CD4-positive, alpha-beta T cell treated with Interferon gamma for 1 hour (primary cell): ENCODE results near the gene DGKQ.
A peak's percentile ranks its signal among the peaks of the same experiment; 100 is the strongest.
"Not testable (repeated sequence)": the region's sequence is repeated elsewhere in the genome, so short reads cannot be mapped to it uniquely, and the experiment has no call there.

Experiments used
- DNase-seq: peaks from one replicate; pipeline ENCODE4 v3.0.0-alpha.2; 2020

Gene DGKQ

DNA sequence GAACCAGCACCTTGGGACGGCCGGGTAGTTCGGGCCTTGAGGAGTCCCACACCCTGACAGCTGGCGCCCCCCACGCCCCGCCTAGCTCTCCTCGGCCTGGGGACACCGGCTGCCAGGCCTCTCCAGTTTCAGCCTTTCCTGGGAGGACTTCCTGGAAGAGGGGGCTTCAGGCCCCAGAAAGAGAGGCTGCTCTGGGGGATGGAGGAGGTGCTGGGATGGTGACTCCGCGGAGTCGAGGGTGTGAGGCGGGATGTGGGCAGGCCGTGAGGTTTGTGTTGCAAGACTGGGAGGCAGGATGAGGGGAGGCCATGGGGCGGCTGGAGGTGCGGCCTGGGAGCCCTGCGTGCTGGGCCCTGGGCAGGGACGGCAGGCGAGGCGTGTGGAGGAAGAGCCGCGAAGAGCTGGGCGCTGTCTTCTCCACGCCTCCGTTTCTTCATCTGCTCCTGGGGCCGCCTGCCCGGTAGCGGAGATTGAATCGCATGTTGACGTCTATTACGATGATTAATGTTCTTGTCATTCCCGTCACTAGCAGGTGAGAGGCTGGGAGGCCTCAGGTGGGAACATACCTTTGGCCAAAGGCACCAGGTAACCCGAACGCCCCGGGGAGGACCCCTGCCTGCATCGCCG, 37.1 kb upstream of the DGKQ start:
- peak; percentile 69 for DNase-seq

DNA sequence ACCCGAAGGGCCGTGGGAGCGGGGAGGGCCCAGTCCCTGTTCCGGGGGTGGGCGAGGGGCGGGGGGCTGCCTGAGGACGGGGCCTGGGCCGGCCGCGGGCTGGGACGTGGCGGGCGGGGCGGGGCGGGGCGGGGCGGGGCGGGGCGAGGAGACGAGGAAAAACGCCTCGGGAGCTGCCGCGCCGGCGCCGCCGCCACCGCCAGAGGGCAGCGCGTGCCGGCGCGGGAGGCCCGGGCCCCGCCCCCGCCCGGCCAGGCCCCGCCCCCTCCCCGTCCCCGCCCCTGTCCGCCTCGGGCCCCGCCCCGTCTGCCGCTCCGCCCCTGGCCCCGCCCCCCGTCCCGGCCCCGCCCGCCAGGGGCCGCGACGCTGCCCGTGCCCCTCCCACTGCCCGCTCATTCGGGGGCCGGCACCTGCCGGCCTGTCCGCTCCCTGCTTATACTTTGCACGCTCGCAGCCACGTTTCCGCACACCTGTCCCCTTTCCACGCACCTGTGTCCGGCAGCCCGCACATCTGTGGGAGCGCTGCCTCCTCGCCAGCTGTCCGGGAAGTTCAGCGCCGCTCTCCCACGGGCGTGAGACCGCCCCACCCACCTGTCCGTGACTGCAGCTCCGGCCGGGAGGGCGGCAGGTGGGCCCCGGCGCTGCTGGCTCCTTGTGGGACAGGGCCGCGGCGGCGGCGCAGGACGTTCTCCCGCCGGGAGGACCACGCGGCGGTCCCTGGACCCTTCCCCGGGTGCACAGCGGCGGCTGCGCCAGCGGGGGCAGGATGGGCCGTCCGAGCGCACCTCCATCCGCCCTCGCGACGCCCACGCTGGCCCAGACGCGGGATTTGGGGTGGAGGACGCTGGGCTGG, 36.4 kb upstream of the DGKQ start:
- peak; percentile 53 for DNase-seq

DNA sequence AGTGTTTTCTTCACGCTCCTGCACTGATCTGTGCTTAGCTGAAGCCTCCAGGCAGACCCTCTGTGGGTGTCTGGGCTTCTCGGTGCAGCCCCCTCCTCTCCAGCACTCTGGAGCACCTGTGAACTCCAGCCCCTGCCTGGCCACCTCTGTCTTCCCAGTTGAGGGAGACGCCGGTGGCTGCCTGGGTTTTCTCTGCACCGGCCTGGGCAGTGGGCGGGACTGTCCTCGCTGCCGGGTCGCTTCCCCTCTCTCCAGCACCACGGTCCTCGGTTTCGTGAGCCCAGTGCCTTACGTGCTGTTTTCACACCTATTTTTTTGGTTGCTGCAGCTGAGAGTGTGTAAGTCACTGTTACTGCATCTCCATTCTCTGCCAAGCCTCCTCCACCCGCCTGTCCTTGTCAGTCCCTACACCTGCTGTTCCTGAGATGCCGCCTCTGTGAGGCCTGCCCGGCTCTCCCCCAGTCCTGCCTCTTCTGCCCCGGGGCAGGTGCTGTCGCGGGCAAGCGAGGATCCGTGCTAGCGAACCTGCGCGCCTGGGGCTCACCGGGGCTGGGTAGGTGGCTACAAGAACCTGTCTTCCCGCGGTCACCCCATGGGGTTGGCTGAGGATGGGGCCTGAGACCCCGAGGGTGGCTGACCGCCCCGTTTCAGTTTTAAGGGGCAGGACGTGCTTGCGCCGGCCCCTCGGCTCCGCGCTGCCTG, 35.6 kb upstream of the DGKQ start:
- DNase-seq = peak; percentile 21

GRCh38 chr4:1006856-1007255, 33.5 kb upstream of the DGKQ start:
- no peak for DNase-seq

DNA sequence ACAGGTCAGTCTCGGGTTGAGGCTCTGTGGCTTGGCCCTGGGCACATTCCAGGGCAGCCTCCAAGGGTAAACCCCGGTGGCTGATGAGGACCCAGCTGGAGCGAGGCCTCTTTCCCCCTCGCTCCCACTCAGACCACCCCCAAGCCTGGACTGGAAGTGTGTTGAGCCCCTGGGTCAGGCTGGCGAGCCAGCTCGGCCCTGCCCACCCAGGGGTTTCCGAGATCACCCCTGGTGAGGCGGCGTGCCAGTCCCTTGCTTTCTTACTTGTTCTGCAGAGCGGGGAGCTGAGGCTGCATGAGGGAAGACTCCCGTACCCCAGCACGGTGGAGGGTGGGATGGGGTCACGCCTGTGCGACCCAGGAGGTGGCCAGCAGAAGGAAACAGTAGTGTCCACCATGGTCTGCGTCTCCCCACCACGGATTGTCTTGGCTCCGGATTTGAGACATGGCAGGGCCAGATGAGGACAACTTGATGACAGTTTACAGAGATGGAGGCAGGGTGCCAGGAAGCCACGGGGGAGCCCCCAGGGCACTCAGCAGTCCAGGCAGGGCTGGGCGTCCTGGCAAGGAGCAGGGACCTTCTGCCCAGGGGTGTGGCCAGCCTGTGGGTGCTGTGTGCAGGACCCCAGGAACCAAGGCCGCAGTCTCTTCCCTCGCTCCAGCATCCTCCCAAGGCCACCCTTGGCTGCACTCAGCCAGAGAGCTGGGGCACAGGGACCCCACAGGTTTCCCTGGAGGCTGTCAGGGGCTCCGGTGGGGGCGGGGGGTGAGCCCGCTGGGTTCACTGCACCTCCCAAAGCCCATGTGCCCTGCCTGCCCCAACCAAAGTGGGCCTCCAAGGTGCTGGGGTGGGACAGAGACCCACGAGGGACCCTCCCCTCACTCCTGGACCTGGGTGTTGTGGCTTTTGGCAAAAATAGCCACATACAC, 31.5 kb upstream of the DGKQ start:
- no peak for DNase-seq

DNA sequence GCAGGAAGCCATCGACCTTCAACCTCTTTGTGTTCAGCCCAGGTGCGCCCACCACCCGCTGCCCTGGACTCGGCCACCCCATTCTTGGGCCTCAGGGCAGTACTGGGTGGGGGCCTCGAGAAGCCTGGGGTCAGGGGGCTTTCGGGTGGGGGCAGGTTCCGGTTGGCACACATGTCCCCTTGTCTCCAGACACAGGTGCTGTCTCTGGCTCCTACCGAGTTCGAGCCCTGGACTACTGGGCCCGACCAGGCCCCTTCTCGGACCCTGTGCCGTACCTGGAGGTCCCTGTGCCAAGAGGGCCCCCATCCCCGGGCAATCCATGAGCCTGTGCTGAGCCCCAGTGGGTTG, 30.7 kb upstream of the DGKQ start:
- DNase-seq = no peak

DNA sequence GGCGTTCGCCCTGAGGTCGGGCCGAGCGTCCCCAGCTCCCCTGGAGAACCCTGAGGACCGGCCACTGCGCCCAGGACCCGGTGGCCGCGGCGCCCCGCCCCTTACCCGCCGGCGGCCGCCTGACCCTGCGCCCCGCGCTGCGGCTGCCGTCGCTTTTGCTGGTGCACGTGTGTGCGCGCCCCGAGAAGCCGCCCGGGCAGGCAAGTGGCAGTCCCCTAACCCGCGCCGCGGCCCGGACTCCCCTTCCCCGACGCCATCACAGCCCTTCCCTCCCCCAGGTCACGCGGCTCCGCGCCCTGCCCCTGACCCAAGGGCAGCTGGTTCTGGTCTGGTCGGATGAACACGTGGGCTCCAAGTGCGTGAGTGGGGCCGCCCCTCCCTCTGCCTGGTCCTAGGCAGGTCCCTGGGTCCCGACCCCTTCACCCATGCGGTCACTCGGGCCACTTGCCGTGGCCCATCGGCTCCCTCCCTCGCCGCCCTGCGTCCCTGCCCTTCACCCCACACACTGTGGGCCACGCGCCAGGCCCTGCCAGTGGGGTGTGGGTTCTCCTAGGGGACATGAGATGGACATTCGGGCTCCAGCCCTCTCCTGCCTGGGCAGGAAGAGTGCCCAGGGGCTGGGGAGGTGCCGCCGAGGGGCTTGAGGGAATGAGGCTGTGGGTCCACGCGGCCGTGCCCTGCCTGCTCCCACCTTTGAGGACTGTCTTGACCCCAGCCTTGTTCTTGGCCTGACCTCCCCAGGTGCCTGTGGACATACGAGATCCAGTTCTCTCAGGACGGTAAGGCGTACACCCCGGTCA, 30.1 kb upstream of the DGKQ start:
- DNase-seq = no peak

DNA sequence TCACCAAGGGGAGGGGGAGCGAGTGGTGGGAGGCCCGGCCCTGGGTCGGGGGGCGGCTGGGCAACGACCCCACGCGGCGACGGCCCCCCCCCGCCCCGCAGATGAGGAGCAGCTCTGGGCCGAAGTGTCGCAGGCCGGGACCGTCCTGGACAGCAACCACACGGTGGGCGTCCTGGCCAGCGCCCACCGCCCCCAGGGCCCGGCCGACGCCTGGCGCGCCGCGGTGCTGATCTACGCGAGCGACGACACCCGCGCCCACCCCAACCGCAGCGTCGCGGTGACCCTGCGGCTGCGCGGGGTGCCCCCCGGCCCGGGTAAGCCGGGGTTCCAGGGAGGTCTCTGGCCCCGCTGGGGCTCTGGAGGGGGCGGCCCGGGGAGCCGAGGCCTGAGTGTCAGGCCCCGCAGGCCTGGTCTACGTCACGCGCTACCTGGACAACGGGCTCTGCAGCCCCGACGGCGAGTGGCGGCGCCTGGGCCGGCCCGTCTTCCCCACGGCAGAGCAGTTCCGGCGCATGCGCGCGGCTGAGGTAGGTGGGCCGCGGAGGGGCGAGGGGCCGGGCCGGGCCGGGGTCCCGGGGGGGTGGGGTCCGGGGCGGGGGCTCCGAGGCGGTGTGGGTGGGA, 29.4 kb upstream of the DGKQ start:
- DNase-seq = no peak

DNA sequence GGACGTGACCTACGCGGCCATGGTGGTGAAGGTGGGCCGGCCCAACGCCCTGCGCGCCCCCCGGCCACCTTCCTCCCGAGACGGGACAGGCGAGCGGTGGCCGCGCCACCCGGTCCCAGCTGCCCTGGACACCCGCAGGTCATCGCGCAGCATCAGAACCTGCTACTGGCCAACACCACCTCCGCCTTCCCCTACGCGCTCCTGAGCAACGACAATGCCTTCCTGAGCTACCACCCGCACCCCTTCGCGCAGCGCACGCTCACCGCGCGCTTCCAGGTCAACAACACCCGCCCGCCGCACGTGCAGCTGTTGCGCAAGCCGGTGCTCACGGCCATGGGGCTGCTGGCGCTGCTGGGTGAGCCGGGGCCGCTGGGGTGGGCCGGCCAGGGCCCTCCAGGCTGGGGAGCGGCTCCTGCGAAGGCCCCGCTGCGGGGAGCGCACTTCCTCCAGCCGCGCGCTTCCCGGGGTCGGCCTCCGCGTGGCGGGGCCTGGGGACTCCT, 28.8 kb upstream of the DGKQ start:
- DNase-seq = no peak

- DNase-seq = no peak
Observed at GRCh38 chr4:1001561-1002130, 28.3 kb upstream of the DGKQ start.

DNA sequence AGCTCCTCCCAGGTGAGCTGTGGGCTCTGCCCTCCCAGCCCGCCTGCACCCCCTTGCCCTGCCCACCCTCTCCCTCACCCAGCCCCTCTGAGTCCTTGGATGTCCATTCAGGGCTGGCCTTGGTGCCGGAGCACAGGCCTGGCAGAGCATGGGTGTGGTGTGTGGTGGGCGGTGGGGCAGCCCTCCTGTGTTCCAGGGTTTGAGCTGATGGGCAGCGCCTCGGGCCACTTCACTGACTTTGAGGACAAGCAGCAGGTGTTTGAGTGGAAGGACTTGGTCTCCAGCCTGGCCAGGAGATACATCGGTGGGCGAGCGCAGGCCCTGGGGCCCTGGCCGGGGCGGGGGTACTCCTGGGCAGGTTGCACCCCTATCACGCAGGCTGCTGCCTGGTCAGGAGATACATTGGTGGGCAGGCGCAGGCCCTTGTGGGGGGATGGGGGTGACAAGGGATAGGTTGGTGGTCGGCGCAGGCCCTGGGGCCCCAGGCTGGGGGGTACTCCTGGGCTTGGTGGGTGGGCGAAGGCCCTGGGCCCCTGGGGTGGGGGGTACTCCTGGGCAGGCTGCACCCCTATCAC, 27.4 kb upstream of the DGKQ start:
- DNase-seq = no peak

DNA sequence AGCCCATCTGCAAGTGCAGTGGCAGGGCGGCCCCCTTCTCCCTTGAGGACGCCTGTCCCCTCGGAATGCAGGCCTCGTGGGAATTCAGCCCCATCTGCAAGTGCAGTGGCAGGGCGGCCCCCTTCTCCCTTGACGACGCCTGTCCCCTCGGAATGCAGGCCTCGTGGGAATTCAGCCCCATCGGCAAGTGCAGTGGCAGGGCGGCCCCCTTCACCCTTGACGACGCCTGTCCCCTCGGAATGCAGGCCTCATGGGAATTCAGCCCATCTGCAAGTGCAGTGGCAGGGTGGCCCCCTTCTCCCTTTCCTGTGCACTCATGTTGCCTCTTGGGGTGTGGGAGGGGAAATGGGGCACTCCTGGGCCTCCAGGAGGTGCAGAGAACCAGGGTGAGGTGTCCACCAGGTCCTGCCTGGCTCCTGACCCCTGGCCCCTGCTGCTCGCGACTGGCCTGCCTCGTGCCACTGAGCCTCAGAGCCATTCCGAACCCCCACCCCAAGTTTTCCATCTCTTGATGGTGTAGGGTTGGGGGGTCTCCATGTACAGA, 26.6 kb upstream of the DGKQ start:
- DNase-seq = no peak

DNA sequence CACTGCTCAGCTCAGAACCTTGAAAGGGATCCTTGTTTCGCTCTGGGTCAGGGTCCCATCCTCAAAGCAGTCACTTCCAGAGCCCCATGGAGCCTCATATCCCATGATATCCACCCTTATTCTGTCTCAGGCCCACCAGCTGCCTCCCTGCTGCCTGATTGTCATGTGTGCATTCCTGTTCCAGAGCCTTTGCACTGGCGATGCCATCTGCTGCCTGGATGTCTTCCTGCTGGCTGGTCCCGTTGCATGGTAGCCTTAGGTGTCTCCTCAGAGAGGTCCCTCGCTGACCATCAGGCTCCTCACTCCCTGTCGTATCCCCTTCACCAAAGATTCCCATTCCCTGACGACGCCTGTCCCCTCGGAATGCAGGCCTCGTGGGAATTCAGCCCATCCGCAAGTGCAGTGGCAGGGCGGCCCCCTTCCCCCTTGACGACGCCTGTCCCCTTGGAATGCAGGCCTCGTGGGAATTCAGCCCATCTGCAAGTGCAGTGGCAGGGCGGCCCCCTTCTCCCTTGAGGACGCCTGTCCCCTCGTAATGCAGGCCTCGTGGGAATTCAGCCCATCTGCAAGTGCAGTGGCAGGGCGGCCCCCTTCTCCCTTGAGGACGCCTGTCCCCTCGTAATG, 26.0 kb upstream of the DGKQ start:
- not testable (repeated sequence) for DNase-seq

GRCh38 chr4:998096-998691, 24.8 kb upstream of the DGKQ start:
- DNase-seq = no peak

- DNase-seq = no peak
Observed at GRCh38 chr4:997375-998071, 24.2 kb upstream of the DGKQ start.

DNA sequence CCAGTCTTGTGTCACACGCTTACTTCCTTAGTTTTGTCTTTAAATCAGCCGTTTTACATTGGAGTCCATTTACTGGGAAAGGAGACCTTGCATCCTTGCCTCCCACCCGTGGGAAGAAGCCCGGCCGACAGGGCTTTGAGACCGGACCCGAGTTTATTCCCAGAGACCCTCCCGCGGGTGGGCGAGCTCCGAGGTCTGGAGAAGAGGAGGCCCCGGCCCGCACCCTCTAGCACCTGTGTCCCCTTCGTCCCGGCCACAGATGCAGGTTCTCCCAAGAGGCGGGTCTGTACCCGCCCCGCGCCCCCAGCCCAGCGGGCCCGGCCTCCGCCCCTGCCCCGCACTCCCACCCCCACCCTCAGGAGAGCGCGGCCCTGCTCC, 23.6 kb upstream of the DGKQ start:
- DNase-seq = no peak

DNA sequence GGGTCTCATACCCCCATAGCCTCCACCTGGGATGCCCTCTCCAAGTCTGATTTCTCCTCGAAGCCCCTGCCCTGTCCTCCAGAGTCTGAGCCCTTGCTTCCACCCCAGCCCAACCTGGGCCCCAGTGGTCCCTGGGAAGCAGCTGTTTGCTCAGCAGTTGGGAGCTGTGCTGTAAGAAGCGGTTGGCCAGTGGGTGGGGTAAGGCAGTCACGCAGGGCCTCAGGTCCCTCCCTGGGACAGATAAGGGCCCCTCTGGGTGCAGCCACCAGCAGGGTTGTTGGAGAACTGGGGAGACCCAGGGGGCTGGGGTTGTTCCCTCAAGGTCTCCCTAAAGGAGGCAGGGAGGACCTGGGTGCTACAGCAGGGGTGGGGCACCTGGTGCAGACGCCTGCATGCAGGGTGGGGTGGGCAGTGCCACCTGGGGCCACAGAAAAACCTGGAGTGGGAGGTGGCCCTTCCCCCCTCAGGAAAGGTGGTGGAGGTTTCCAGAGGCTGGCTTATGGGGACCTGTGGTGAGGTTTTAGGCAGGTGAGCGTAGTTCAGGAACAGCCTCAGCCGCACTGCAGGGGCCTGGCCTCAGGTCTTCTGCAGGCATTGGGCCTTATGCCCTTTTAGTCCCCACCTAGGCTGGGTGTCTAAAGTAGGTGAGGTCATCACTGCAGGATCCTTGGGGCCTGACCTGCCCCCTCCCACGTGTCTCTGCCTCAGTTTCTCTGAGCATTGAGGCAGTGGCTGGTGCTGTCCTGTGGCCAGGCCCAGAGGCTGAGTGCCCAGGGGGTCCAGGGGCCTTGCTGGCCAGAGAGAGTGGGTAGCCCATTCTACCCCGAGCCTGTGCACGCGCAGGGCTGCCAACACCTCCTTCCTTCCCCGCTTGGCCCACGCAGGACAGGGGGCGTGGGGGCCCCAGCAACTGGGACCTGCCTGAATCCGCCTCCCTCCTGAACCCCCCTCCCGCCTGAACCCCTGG, 22.9 kb upstream of the DGKQ start:
- no peak for DNase-seq
